MM.1S (cell line): ENCODE data around the gene SPPL3.

Experiments used
- DNase-seq: peaks from one replicate; pipeline ENCODE4 v3.0.0-alpha.2; 2015
- H2AFZ ChIP-seq: fragments of 300-600 bp; sonication (generic); 2 replicates; pipeline ENCODE4 v1.6.0; 2016; ENCODE audit warnings: antibody characterized with exemption, low read length
- H3F3A ChIP-seq: fragments of 300-600 bp; sonication (generic); 2 replicates; pipeline ENCODE4 v1.6.1; 2016; ENCODE audit warnings: mild to moderate bottlenecking, antibody characterized with exemption, low read length, moderate library complexity, mixed read lengths; ENCODE audit not compliant: insufficient read depth
- H3K27ac ChIP-seq: fragments of 300-600 bp; sonication (generic); 2 replicates; pipeline ENCODE4 v1.5.1; 2016; ENCODE audit warnings: mild to moderate bottlenecking, low read length
- H3K27me3 ChIP-seq: fragments of 300-600 bp; sonication (generic); replicated peaks from 2 replicates; pipeline ENCODE4 v1.6.0; 2016; ENCODE audit warnings: low read length; ENCODE audit not compliant: insufficient read depth
- H3K36me3 ChIP-seq: fragments of 300-600 bp; sonication (generic); replicated peaks from 2 replicates; pipeline ENCODE4 v1.6.1; 2016; ENCODE audit warnings: mild to moderate bottlenecking, low read length, mixed read lengths; ENCODE audit not compliant: insufficient read depth
- H3K4me1 ChIP-seq: fragments of 300-600 bp; sonication (generic); 2 replicates; pipeline ENCODE4 v1.6.1; 2016; ENCODE audit warnings: low read length, mixed read lengths
- H3K4me2 ChIP-seq: fragments of 300-600 bp; sonication (generic); 2 replicates; pipeline ENCODE4 v1.6.0; 2016; ENCODE audit warnings: low read depth, low read length
- H3K4me3 ChIP-seq: fragments of 300-600 bp; sonication (generic); 2 replicates; pipeline ENCODE4 v1.5.1; 2016; ENCODE audit warnings: low read length, mixed read lengths
- H3K79me2 ChIP-seq: fragments of 300-600 bp; sonication (generic); 2 replicates; pipeline ENCODE4 v1.6.1; 2016; ENCODE audit warnings: mixed run types, low read length, mixed read lengths
- H3K9ac ChIP-seq: fragments of 300-600 bp; sonication (generic); 2 replicates; pipeline ENCODE4 v1.6.1; 2016; ENCODE audit warnings: low read length, mixed read lengths
- H3K9me2 ChIP-seq: fragments of 300-600 bp; sonication (generic); replicated peaks from 2 replicates; pipeline ENCODE4 v1.6.1; 2016; ENCODE audit warnings: mild to moderate bottlenecking, low read length, mixed read lengths; ENCODE audit not compliant: insufficient read depth
- H3K9me3 ChIP-seq: fragments of 300-600 bp; sonication (generic); replicated peaks from 2 replicates; pipeline ENCODE4 v1.6.1; 2016; ENCODE audit warnings: mild to moderate bottlenecking, low read length, mixed read lengths; ENCODE audit not compliant: insufficient read depth
- H4K20me1 ChIP-seq: fragments of 300-600 bp; sonication (generic); 2 replicates; pipeline ENCODE4 v1.6.1; 2016; ENCODE audit warnings: mild to moderate bottlenecking, low read length, moderate library complexity, mixed read lengths; ENCODE audit not compliant: insufficient read depth
- CTCF ChIP-seq: fragments of 300-600 bp; sonication (generic); IDR thresholded peaks from 2 replicates; pipeline ENCODE4 v1.5.1; 2016; ENCODE audit warnings: antibody characterized with exemption, low read length, mixed read lengths
- EZH2 ChIP-seq: fragments of 300-600 bp; sonication (generic); optimal IDR thresholded peaks from 2 replicates; pipeline ENCODE3; 2017; ENCODE audit warnings: low read depth, mild to moderate bottlenecking, antibody characterized with exemption, low read length, mixed read lengths
- EZH2phosphoT487 ChIP-seq: fragments of 300-600 bp; sonication (generic); IDR thresholded peaks from 2 replicates; pipeline ENCODE4 v1.6.1; 2018; ENCODE audit warnings: antibody characterized with exemption, low read length

The SPPL3 gene

GRCh38 chr12:120726961-120727360 is 177.2 kb downstream of the SPPL3 start:
- Histone ChIP-seq H4K20me1 (no peaks in the 10 kb centered on the region), H2AFZ (no peak overlapping the region), H3K79me2 (no peaks in the 10 kb centered on the region), H3K9ac (no peak overlapping the region), H3K9me2 (no peaks in the 10 kb centered on the region), H3K4me1 (no peaks in the 10 kb centered on the region), H3K4me2 (no peak overlapping the region), H3K36me3 (no peaks in the 10 kb centered on the region), H3K4me3 (no peak overlapping the region), H3K9me3 (no peaks in the 10 kb centered on the region), H3K27me3 (no peaks in the 10 kb centered on the region), H3F3A (no peaks in the 10 kb centered on the region), H3K27ac (no peak overlapping the region)
- no peak for TF ChIP-seq EZH2
- TF ChIP-seq EZH2phosphoT487 = no peak
- TF ChIP-seq CTCF = no peak
- DNase-seq = no peak

GRCh38 chr12:120726510-120726793 is 177.7 kb downstream of the SPPL3 start:
- H3K9me2 ChIP-seq = no peaks in the 10 kb centered on the region
- H3K4me2 ChIP-seq = peak overlapping the region; percentile 78; the same call in 1 of the 2 replicates
- no peaks in the 10 kb centered on the region for H3K27me3 ChIP-seq
- no peaks in the 10 kb centered on the region for H3F3A ChIP-seq
- H3K9ac ChIP-seq = no peak overlapping the region
- no peaks in the 10 kb centered on the region for H3K79me2 ChIP-seq
- H4K20me1 ChIP-seq = no peaks in the 10 kb centered on the region
- H3K9me3 ChIP-seq = no peaks in the 10 kb centered on the region
- H3K36me3 ChIP-seq = no peaks in the 10 kb centered on the region
- no peak overlapping the region for H2AFZ ChIP-seq
- peak overlapping the region; percentile 70; the same call in 1 of the 2 replicates for H3K4me3 ChIP-seq
- TF ChIP-seq EZH2phosphoT487 (no peak), CTCF (no peak), EZH2 (no peak)
- DNase-seq = no peak
- no peak overlapping the region for H3K27ac ChIP-seq
- no peaks in the 10 kb centered on the region for H3K4me1 ChIP-seq

GRCh38 chr12:120725659-120726509 is 178.3 kb downstream of the SPPL3 start, which contains the start of gene ACADS:
Gene ACADS, plus strand, starts transcription at chr12:120725826. Its CDS starts 60 bp downstream, at chr12:120725886.
- Histone ChIP-seq H3F3A (no peaks in the 10 kb centered on the region), H3K27me3 (no peaks in the 10 kb centered on the region), H3K27ac (no peak within 1 kb of the TSS), H3K9me2 (no peaks in the 10 kb centered on the region), H3K4me3 (peak within 1 kb of the TSS; percentile 70), H3K4me1 (no peaks in the 10 kb centered on the region), H2AFZ (peak within 1 kb of the TSS; percentile 69), H3K4me2 (peak within 1 kb of the TSS; percentile 78), H3K9ac (peak within 1 kb of the TSS; percentile 62; the same call in 1 of the 2 replicates), H3K79me2 (no peaks in the 10 kb centered on the region), H4K20me1 (no peaks in the 10 kb centered on the region), H3K36me3 (no peaks in the 10 kb centered on the region), H3K9me3 (no peaks in the 10 kb centered on the region)
- peak; percentile 82 for DNase-seq
- no peak for TF ChIP-seq EZH2
- no peak for TF ChIP-seq EZH2phosphoT487
- no peak for TF ChIP-seq CTCF
